Endometrium (tissue), 2 donors: Measurements from ENCODE around the gene SCP2.
"Not testable (repeated sequence)": the region's sequence is repeated elsewhere in the genome, so short reads cannot be mapped to it uniquely, and the experiment has no call there.

Experiments used
- FAIRE-seq: peaks from 2 replicates; lab custom pipeline; 2012; peaks lifted over from hg19 to GRCh38; lab: Jason Lieb, UNC
- donor health status: control.
- donor health status: control.

The SCP2 gene

GRCh38 chr1:52970149-52970548, 43.1 kb downstream of the SCP2 start:
- FAIRE-seq, result no peak

GRCh38 chr1:52973841-52974240, 46.8 kb downstream of the SCP2 start:
- no peak for FAIRE-seq

DNA sequence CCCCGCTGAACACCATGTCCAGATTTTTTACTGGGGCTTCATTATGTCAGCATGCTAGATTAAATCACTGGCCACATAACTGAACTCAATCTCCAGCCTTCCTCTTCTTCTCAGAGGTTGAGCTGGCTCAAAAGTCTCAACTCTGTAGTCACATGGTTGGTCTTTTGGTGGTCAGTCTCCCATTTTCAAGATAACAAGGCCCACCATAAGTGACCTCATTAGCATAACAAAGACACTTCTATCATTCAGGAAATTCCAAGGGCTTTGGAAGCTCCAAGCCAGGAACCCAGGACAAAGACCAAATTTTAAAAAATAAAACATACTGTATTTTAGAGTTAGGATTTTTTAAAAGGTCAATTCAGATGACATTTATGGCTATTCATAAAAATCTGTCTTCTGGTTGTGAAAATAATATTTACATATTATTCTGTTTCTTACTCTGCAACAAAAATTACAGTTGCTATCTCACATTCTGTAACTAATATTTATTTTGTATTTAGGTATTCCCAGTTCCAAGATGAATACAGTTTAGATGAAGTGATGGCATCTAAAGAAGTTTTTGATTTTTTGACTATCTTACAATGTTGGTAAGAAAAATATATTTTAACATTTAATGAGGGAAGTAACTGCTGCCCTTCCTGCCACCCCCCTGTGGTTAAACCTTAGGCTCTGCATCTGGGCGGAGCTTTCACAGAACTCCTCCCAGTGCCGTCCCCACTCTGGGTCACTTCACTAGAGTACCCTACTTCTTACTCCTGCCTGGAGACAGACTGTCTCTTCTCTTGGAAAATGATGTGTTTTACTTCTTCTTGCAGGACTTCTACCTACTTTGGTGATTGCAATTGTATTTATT, 49.3 kb downstream of the SCP2 start:
- FAIRE-seq, result no peak

DNA sequence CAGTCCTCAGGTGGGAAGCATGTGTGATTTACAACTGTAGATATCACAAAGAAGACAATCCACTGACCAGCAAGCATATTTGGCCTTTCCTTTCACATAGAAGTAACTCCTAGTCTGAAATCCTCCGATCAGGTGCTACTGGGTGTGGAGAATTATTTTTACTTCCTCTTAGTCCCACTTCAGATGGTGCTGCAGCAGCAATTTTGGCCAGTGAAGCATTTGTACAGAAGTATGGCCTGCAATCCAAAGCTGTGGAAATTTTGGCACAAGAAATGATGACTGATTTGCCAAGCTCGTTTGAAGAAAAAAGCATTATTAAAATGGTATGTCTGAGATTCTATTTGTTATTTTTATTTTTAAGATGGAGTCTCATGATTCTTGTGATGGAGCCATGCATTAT, 51.0 kb downstream of the SCP2 start:
- no peak for FAIRE-seq

DNA sequence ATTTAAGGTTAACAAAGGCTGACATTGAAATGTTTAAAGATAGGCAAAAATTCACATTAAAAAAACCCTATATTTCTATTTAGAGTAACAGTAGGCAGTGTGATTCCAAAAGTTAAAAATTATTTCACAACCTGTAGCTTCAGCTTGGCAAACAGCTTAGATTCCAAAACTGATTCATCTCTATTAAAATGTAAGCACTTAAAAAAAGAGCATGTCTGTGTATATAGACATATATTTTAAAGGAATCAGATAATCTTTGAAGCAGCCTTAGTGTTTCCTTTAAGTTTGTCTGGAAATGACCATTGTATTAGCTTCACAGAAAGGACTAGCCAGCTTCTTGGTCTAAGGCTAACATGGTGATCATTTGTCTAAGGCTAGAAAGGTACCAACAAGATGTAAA, 65.7 kb downstream of the SCP2 start:
- not testable (repeated sequence) for FAIRE-seq

DNA sequence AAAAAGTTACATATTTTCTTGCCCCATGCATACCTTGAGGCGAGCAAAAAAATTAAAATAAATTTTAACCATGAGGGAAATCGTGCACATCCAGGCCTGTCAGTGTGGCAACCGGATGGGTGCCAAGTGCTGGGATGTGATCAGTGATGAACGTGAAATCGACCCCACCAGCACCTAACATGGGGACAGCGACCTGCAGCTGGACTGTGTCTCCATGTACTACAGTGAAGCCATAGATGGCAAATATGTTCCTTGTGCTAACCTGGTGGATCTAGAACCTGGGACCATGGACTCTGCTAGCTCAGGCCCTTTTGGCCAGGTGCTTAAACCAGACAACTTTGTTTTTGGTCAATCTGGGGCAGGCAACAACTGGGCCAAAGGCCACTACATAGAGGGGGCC, 67.6 kb downstream of the SCP2 start:
- no peak for FAIRE-seq

GRCh38 chr1:52996653-52997052, 69.6 kb downstream of the SCP2 start:
- FAIRE-seq, result no peak

- FAIRE-seq, result no peak
Measured at GRCh38 chr1:53001128-53001527, 74.1 kb downstream of the SCP2 start.

GRCh38 chr1:53006612-53007011, 79.5 kb downstream of the SCP2 start:
- FAIRE-seq, result not testable (repeated sequence)

GRCh38 chr1:53010247-53010646, 83.2 kb downstream of the SCP2 start:
- not testable (repeated sequence) for FAIRE-seq

GRCh38 chr1:53011175-53011574, 84.1 kb downstream of the SCP2 start:
- no peak for FAIRE-seq

GRCh38 chr1:53014791-53015507, 87.9 kb downstream of the SCP2 start:
- peak; percentile 87 for FAIRE-seq

DNA sequence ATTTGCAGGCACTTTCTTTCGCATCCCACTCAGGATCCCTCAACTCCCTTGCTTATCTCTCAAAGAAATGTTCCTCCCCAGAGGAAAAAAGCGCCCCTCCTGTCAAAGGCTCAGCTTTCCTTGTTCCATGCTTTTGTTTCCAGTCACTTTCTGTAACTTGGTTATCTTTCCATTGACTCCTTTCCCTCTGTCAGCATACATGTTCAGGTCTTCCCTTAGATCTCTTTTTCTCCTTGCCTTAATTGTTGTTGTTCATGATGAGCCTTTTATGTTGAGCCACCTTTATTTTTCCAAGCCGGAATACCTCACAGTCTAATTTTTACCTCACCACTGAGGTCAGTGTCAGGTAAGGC, 88.4 kb downstream of the SCP2 start:
- FAIRE-seq, result no peak

DNA sequence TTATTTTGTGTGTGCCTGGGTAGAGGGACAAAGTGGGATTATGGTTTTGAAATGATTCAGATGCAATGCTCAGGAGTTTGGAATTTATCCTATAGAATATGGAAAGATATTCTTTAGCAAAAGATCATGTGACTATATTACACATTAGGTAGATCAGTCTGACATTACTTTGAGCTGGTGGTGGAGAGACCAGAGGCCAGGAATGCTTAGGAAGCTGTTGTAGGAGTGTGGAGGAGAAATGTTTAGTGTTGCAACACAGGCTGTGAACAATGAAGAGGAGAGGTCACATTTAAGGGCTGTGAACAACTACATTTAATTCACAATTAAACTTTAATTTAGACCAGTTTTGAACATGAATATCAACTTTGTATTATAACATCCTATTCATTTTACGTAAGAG, 89.6 kb downstream of the SCP2 start:
- FAIRE-seq, result no peak

- no peak for FAIRE-seq
Measured at GRCh38 chr1:53020588-53020987, 93.5 kb downstream of the SCP2 start.

GRCh38 chr1:53022179-53022578, 95.1 kb downstream of the SCP2 start:
- FAIRE-seq, result no peak

GRCh38 chr1:53023546-53023945, 96.5 kb downstream of the SCP2 start:
- FAIRE-seq, result no peak

GRCh38 chr1:53024117-53024516, 97.0 kb downstream of the SCP2 start:
- FAIRE-seq, result no peak

DNA sequence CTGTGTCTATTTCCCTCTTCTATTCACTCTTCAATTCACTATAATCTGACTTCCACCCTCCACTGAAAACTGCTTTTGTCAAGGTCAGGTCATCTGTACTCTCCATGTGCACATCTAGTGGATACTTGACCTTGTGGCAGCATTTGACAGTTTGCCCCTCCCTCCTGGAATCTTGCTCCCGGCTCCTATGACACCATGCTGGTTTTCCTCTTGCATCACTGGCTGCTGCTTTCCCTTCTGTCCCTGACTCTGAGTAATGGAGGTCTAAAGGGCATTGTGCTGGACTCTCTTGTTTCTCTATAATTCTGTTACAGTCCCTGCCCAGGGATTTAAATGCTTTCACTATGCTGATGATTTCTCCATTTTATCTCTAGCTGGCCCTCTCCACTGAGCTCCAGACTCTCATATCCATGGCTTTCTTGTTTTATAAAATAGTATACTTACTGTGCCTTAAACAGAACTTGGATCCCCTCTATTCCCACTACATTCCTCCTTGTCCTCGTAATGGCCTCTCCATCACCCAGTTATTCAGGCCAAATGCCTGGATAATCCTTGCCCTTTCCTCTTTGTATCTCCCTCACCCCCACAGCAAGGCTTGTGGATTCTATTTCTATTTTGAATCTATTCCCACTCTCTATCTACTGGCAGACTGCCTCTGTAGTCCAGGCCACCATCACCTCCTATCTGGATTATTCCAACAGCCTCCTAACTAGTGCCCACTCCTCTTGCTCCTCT, 98.1 kb downstream of the SCP2 start:
- FAIRE-seq, result no peak

DNA sequence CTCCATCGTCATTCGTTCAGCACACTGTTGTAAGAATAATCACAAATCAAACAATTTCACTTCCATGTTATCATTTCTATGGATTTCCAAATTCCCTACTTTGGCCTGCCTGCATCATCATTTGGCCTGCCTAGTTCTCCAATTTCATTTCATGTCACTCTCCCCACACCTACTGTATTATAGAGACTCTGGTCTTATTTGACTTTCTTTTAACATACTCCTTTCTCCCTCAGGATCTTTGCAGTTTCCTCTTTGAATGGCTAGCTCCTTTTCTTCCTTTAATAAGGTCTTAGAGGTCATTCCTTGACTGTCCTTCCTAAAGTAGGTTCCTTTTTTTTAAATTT, 98.7 kb downstream of the SCP2 start:
- FAIRE-seq, result no peak

DNA sequence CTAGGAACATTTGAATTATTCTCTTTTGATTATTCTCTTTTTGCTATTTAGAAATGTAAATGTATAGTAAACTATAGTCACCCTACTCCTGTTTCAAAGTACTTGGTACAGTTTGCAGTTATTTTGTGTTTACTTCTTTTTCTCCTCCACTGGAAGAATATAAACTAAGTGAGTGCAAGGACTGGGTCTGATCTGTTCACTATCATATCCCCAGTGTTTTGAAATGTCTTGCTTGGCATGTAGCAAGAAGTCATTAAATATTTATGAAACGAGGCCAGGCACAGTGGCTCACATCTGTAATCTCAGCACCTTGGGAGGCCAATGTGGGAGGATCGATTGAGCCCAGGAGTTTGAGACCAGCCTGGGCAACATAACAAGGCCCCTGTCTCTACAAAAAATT, 99.2 kb downstream of the SCP2 start:
- no peak for FAIRE-seq

- no peak for FAIRE-seq
Measured at GRCh38 chr1:53031732-53032131, 104.7 kb downstream of the SCP2 start.

DNA sequence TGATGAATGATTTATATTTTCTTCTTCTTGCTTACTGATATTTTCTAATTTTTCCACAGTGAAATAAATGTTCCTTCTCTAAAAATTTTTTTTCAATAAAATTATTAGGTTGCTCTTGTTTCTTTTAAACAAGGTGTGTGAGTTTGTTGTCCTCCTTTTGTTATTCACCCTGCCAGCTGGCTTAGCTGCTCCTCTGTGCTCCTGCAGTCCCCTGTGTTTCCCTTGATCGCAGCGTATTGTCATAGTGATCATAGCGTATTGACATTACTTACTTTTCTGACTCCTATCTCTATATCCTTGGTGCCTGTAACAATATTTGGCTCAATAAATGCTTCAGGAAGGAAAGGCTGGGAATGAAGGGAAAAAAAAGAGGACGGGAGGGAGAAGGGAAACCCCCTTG, 110.1 kb downstream of the SCP2 start:
- FAIRE-seq, result no peak
